ENCODE results near the gene COL11A2.

COL11A2 gene

GRCh38 chr6:33192671-33193602 lies 670 bp upstream of the COL11A2 start:
- Mint-ChIP-seq H3K4me3 (no peak overlapping the region), H3K27ac (no peak overlapping the region), H3K4me1 (ENCODE audit: low read depth) (peaks cover 11% of the 10 kb centered on the region), H3K36me3 (ENCODE audit: low read depth) (peaks cover 40% of the 10 kb centered on the region), H3K9me3 (no peaks in the 10 kb centered on the region), H3K27me3 (ENCODE audit: low read depth) (peaks cover 36% of the 10 kb centered on the region)
- no peak for DNase-seq (ENCODE audit: low spot score)

- Mint-ChIP-seq H3K27me3 (ENCODE audit: low read depth) (peaks cover 44% of the 10 kb centered on the region), H3K9me3 (no peaks in the 10 kb centered on the region), H3K4me3 (no peak overlapping the region), H3K27ac (no peak overlapping the region), H3K36me3 (ENCODE audit: low read depth) (peaks cover 29% of the 10 kb centered on the region), H3K4me1 (ENCODE audit: low read depth) (peaks cover 2% of the 10 kb centered on the region)
- no peak for DNase-seq (ENCODE audit: low spot score)
These were observed 723 bp downstream of the COL11A2 start for GRCh38 chr6:33191383-33192104.

- no peaks in the 10 kb centered on the region for H3K9me3 Mint-ChIP-seq
These were observed 1.7 kb downstream of the COL11A2 start for GRCh38 chr6:33190504-33191107.

GRCh38 chr6:33189625-33190448 lies 2.4 kb downstream of the COL11A2 start:
- peaks cover 2% of the 10 kb centered on the region for H3K4me1 Mint-ChIP-seq (ENCODE audit: low read depth)

More at GRCh38 chr6:33190504-33191107, 1.7 kb downstream of the COL11A2 start:
- DNase-seq (ENCODE audit: low spot score), result no peak
- peaks cover 45% of the 10 kb centered on the region for H3K27me3 Mint-ChIP-seq (ENCODE audit: low read depth)
- peaks cover 2% of the 10 kb centered on the region for H3K4me1 Mint-ChIP-seq (ENCODE audit: low read depth)
- no peak overlapping the region for H3K27ac Mint-ChIP-seq
- peaks cover 20% of the 10 kb centered on the region for H3K36me3 Mint-ChIP-seq (ENCODE audit: low read depth)
- no peak overlapping the region for H3K4me3 Mint-ChIP-seq

GRCh38 chr6:33189164-33189563 lies 3.1 kb downstream of the COL11A2 start:
- Mint-ChIP-seq H3K4me3 (no peak overlapping the region), H3K9me3 (peaks cover 5% of the 10 kb centered on the region), H3K36me3 (ENCODE audit: low read depth) (peaks cover 8% of the 10 kb centered on the region), H3K27me3 (ENCODE audit: low read depth) (peaks cover 51% of the 10 kb centered on the region), H3K27ac (no peak overlapping the region), H3K4me1 (ENCODE audit: low read depth) (peaks cover 2% of the 10 kb centered on the region)
- no peak for DNase-seq (ENCODE audit: low spot score)

More at GRCh38 chr6:33189625-33190448, 2.4 kb downstream of the COL11A2 start:
- Mint-ChIP-seq H3K36me3 (ENCODE audit: low read depth) (peaks cover 13% of the 10 kb centered on the region), H3K27ac (no peak overlapping the region), H3K4me3 (no peak overlapping the region), H3K9me3 (no peaks in the 10 kb centered on the region), H3K27me3 (ENCODE audit: low read depth) (peaks cover 49% of the 10 kb centered on the region)
- no peak for DNase-seq (ENCODE audit: low spot score)

GRCh38 chr6:33187809-33188208 lies 4.5 kb downstream of the COL11A2 start:
- Mint-ChIP-seq H3K27me3 (ENCODE audit: low read depth) (peaks cover 42% of the 10 kb centered on the region), H3K9me3 (peaks cover 17% of the 10 kb centered on the region), H3K4me1 (ENCODE audit: low read depth) (peaks cover 12% of the 10 kb centered on the region), H3K4me3 (no peak overlapping the region), H3K27ac (no peak overlapping the region), H3K36me3 (ENCODE audit: low read depth) (peaks cover 11% of the 10 kb centered on the region)
- DNase-seq (ENCODE audit: low spot score), result no peak

GRCh38 chr6:33185654-33186187 lies 6.5 kb downstream of the COL11A2 start:
- Mint-ChIP-seq H3K36me3 (ENCODE audit: low read depth) (peaks cover 13% of the 10 kb centered on the region), H3K27me3 (ENCODE audit: low read depth) (peaks cover 26% of the 10 kb centered on the region), H3K9me3 (peaks cover 20% of the 10 kb centered on the region), H3K27ac (no peak overlapping the region), H3K4me1 (ENCODE audit: low read depth) (peaks cover 13% of the 10 kb centered on the region), H3K4me3 (no peak overlapping the region)
- DNase-seq (ENCODE audit: low spot score), result no peak

- Mint-ChIP-seq H3K36me3 (ENCODE audit: low read depth) (peaks cover 13% of the 10 kb centered on the region), H3K27ac (no peak overlapping the region), H3K4me3 (no peak overlapping the region), H3K9me3 (peaks cover 20% of the 10 kb centered on the region), H3K4me1 (ENCODE audit: low read depth) (peaks cover 13% of the 10 kb centered on the region), H3K27me3 (ENCODE audit: low read depth) (peaks cover 23% of the 10 kb centered on the region)
- DNase-seq (ENCODE audit: low spot score), result no peak
These were observed 7.1 kb downstream of the COL11A2 start for GRCh38 chr6:33185190-33185589.

GRCh38 chr6:33183071-33183683 lies 9.1 kb downstream of the COL11A2 start:
- peak overlapping the region; percentile 96 for H3K27ac Mint-ChIP-seq
- H3K4me1 Mint-ChIP-seq (ENCODE audit: low read depth), result peaks cover 13% of the 10 kb centered on the region
- peaks cover 20% of the 10 kb centered on the region for H3K9me3 Mint-ChIP-seq
- no peak for DNase-seq (ENCODE audit: low spot score)
- H3K27me3 Mint-ChIP-seq (ENCODE audit: low read depth), result peaks cover 18% of the 10 kb centered on the region
- H3K36me3 Mint-ChIP-seq (ENCODE audit: low read depth), result peaks cover 13% of the 10 kb centered on the region
- peak overlapping the region; percentile 72 for H3K4me3 Mint-ChIP-seq

- no peak overlapping the region for H3K27ac Mint-ChIP-seq
- H3K27me3 Mint-ChIP-seq (ENCODE audit: low read depth), result peaks cover 6% of the 10 kb centered on the region
These were observed 11.1 kb downstream of the COL11A2 start for GRCh38 chr6:33181141-33181540.

GRCh38 chr6:33178755-33179475 lies 13.4 kb downstream of the COL11A2 start:
- no peak overlapping the region for H3K4me3 Mint-ChIP-seq
- H3K27me3 Mint-ChIP-seq (ENCODE audit: low read depth), result peaks cover 7% of the 10 kb centered on the region
- DNase-seq (ENCODE audit: low spot score), result no peak
- H3K4me1 Mint-ChIP-seq (ENCODE audit: low read depth), result peaks cover 13% of the 10 kb centered on the region
- no peak overlapping the region for H3K27ac Mint-ChIP-seq
- peaks cover 14% of the 10 kb centered on the region for H3K9me3 Mint-ChIP-seq
- peaks cover 13% of the 10 kb centered on the region for H3K36me3 Mint-ChIP-seq (ENCODE audit: low read depth)

More at GRCh38 chr6:33181141-33181540, 11.1 kb downstream of the COL11A2 start:
- Mint-ChIP-seq H3K4me3 (no peak overlapping the region), H3K36me3 (ENCODE audit: low read depth) (peaks cover 13% of the 10 kb centered on the region), H3K4me1 (ENCODE audit: low read depth) (peaks cover 13% of the 10 kb centered on the region), H3K9me3 (peaks cover 20% of the 10 kb centered on the region)
- no peak for DNase-seq (ENCODE audit: low spot score)

Measured in T-helper 2 cell treated with Interferon-gamma antibody and Interleukin-4, amounts not matched to agents 5 μg/mL and 100 μg/mL, for 36 hours (primary cell).